Epidermal melanocyte (primary cell): ENCODE measurements around the gene RNASET2.

Experiments
- DNase-seq: peaks from one replicate; pipeline ENCODE4 v3.0.0; 2011; ENCODE audit warnings: low spot score; ENCODE audit not compliant: insufficient read length

RNASET2 gene, protein sequence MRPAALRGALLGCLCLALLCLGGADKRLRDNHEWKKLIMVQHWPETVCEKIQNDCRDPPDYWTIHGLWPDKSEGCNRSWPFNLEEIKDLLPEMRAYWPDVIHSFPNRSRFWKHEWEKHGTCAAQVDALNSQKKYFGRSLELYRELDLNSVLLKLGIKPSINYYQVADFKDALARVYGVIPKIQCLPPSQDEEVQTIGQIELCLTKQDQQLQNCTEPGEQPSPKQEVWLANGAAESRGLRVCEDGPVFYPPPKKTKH

DNA sequence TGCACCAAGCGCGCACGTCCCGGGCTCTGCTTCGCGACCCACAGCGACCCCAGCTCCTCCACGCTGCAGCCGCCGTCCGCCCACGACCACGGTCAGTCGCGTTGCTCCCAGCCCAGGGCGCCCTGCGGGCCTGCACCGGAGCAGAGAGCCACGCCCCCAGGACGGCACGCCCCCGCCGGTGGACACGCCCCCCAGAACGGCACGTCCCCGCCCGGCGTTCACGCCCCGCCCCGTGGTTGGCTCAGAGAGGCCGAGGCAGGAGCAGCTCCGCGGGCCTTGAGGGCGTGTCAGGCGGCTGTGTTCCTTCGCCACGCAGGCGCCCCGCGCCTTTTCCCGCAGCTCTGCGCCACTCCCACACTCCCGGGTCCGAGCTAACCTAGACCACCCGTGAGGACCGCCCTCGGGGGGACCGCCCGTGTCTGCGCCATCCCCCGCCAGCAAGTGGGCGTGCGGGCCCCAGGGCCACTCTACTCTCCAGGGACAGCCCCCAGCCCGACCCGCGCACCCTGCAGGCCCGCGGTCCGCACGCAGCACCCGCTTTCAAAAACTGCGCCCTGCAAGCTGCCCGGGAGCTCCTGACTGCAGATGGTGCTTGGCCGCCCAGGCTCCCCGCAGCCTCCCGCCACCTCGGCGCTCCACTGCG lies at the start of gene RNASET2:
RNASET2 (minus strand) TSS at position 107 of the 643 bp plus-strand sequence. CDS start 368 bp downstream, outside the sequence.
- peak; percentile 83 for DNase-seq

DNA sequence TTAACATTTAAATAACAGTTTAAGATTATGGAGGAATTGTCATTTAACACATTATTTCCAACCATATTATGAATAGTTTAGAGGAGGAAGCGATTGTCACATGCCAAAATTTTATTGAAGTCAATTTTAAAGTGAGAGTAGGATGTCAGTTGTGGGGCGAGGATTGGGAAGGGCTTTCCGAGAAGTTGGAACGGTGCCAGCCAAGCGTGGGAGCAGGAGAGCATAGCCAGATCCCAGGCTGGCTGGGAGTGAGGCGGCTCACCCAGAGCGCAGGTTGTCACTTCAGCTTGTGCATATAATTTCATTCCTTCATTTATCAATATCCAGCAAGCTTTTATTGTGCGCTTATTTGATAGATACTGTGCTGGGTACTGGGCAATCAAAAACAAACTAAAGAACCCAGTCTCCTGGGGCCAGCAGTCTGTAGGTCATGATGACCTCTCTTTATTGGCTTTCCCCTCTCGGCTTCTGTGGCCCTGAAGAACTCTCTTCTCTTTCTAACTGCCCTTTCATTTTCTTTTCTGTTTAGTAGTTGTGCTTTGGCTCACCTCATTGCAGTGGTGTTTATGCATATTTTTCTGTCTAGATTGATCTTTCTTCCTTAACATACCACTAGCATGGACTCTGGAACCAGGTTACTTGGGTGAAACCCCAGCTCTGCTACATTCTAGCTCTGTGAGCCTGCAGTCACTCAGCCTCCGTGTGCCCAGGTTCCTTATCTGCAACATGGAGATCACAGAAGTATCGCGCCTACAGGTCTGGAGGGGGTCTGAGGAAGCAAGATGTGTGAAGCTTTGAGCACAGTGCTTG lies 49.2 kb upstream of the RNASET2 start:
- DNase-seq: no peak

DNA sequence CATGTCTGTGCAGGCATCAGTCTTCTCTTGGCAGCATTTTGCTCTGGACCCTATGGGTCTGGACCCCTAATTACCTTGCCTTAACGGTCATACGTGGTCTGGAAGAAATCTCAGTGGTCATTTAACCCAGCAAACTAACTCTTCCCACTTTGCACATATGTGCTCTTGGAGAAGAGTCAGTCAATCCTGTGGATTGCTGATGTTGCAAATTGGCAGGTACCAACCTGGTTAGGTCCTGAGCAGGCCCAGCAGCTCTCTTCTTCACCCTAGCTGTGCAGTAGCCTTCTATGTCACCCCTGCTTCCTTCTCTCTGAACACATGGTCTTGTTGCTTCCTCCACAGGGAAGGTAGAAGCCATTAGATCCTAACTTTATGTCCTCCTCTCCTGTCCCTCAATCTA lies 44.4 kb upstream of the RNASET2 start:
- DNase-seq: no peak

DNA sequence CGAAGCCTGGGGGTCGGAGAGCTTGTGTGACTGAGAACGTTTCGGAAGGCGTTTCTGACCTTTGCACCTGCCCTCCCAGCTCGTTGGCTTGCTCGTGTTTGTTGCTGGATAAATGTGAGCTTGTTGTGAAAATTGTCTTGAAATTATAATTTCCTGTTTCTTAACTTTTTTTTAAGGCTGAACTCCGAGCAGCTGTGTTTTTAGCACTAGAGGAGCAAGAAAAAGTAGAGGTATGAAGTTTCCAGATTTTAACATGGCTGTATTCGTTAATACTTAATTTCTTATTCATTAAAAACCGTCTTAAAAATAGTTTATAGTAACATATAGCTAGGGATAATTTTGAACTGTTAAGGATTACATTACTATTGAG lies 43.5 kb upstream of the RNASET2 start:
- DNase-seq: no peak

DNA sequence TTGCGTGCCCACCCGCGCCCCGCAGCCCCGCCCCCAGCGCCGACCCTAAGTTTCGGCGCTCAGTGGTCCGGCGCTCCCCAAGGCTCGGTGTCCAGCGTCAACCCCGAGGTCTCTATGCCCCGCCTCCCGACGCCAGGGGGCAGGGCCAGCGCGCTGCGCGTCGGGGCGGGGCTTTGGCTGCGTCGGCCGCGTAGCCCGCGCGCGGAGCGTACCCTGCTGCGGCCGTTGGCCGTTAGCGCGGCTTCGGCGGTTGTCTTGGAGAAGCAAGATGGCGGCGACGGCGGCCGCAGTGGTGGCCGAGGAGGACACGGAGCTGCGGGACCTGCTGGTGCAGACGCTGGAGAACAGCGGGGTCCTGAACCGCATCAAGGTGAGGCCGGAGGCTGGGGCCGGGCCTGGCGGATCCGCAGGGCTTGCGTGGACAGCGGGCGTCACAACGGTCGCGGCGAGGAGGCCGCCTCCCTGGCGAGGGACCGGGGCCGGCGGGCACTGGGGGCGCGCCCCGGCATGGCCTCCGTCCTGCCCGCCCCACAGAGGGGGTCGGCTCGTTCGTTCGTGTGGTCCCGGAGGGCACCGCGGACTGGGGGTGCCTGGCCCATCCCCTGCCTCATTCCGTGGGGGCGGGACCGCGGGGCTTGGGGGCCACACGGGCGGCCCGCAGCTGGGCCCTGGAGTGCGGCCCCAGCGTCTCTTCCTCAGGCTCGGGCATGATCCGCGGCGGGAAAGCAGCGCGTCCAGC lies 43.0 kb upstream of the RNASET2 start, which contains the start of gene CEP43:
CEP43 (plus strand) TSS at position 253 of the 739 bp plus-strand sequence; CDS start at position 269, 16 bp downstream.
- peak; percentile 91 for DNase-seq

DNA sequence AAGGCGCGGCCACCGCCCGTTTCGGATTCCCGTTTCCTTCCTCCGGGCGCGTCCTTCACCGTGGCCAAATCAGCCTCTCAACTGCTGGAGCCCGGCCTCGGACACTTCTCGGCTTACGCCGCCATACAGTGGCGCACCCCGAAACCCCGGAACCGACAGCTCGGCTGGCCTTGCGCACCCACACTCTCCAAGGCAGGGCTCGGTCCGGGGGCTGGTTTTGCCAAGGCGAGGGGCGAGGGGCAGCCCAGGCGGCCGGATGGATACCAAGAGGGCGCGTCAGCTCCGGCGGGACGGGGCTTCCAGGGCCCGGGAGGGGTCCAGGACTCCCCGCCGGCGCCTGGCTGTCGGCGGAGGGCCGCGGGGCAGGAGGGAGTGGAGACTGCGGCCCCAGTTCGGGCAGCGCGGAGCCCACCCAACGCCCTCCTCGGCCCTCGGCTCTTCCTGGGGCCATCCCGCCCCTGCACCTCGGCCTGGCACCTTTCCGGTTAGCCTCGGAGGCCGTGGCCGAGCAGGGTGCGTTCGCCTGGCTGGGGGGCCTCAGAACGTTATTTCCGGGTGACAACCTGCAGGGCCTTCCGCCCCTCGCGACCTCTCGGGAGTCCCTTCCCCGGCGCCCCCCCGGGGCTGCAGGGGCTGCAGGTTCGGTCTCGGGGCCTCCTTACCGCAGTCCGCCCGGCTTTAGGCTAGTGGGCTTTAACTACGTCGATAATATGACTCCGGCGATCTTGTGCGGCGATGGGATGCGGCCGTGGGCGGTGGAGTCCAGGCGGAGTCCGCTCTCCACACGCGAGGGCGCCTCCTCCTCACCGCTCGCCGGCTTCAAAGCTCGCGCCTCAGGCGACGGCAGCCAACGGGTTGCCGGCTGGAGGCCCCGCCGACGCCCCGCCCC lies 42.1 kb upstream of the RNASET2 start:
- no peak for DNase-seq

DNA sequence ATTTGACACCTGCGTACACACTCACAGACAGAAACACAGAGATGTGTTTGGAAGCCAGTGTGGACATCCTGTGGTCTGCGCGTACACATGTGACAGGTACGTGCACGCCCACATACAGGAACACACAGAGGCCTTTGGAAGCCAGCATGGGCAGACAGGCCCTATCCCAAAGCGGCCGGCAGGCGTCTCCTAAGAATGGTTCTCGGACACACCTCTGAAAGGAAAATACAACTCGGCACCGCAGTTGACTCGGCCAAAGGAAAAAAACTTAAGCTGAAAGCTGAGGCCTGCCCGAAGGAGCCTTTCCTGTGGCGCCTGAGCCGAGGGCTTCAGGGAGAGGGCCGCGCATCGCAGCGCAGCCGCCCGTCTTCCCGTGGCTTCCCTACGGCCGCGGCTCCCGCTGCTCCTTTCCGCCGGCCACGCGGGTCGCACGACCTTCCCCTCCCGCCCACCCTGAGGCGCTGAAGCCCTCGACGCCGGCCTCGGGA lies 41.5 kb upstream of the RNASET2 start:
- DNase-seq: no peak

DNA sequence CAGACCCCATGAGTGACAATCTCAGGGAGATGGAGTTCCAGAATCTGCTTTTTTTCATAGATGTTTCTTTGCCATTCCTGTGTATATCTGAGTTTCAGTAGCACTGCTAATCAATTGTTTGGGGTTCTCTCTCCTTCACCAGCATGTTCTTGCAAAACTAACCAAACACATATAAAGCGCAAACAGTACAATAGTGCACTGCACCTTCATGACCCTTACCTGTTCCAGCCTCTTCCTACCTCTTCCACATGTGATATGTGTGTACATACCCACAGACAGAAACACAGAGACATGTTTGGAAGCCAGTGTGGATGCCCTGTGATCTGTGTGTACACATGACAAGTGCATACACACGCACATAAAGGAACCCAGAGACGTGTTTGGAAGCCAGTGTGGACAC lies 41.0 kb upstream of the RNASET2 start:
- DNase-seq: no peak

DNA sequence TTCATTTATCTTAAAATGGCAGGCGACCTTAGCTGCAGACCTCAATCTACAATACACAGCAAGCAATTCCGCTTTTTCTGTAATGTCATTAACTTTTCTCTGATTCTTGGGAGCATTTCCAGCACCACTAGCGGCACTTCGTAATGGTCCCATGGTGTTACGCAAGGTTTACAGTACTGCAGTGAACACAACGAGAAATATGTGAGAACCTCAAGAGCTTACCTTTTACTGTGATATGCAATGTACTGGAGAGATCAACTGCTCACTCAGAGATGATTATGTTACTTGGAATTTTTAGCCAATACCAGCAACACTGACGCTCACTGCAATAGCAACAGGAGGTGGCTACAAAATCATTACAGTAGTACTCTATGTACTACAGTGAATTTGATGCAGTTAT lies 40.1 kb upstream of the RNASET2 start:
- DNase-seq: no peak

DNA sequence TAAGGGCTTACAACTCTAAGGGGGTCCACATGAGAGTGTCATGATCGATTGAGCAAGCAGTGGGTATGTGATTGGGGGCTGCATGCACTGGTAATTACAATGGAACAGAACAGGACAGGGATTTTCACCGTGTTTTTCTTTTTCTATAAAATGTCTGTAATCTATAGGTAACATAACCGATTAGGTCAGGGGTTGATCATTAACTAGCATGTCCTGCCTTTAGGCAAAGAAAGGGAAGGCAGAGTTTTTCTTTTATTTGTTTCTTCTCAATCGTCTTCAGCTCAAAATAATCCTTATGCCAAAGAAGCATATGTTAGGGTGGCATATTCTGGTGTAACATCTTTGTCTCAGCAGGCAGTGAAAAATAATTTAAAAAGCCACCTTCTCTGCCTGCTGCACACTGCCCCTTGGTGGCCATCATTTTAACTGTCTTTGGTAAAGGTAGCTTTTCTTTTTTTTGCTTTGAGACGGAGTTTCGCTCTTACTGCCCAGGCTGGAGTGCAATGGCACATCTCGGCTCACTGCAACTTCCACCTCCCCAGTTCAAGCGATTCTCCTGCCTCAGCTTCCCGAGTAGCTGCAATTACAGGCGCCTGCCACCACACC lies 33.2 kb upstream of the RNASET2 start:
- no peak for DNase-seq

DNA sequence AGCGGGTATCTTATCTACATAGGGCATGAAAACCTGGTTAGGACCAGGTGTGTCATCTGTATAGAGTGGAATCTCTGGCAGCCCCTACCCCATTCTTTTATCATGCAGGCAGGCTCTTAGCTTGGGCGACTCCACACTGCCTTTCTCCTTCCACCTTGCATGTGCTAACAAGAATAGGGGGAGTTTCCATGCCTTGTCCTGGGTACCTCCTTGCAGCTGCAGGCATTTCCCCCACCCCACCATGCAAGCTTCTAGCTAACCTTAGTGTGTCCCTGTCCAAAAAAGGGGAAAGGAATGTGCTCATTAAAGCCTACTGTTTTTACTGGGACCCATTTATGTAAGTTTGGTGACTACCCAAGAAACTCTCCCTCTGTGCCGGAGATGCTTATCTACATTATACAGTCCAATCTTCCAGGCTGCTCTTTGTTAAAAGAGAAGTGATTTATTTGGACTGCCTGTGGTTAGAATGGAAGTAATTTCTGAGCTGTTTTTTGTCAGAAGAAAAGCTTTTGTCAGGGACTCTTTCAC lies 32.4 kb upstream of the RNASET2 start:
- no peak for DNase-seq

DNA sequence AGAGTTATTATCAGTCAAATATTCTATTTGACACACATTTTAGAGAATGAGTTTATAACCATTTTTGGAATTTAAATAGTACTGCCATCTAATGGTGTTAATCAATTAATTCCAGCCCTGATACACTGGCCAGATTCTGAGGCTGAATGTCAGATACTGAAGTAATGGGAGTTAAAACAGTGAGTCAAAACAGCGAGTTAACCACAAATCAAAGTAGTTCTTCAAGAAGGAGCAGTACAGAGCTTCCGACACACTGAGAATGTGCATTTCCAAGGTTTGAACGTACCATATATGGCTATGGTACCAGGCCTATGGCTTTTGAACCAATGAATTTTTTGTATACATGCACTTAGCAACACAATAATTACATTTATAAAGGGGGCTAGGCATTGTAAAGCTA lies 31.6 kb upstream of the RNASET2 start:
- DNase-seq: no peak

DNA sequence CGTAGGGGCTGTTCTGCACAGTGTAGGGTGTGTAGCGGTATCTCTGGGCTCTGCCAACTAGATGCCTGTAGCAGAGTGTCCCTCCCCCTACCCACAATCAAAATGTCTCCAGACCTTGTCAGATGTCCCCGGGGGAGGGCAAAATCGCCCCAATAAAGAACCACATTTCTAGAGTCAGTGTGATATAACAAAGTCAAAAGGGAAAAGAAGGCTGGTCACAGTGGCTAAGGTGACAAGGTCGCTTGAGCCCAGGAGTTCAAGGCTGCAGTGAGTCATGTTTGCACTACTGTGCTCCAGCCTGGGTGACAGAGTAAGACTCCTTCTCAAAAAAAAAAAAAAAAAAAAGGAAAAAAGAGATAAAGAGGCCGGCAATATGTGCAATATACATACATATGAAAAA lies 31.1 kb upstream of the RNASET2 start:
- no peak for DNase-seq

DNA sequence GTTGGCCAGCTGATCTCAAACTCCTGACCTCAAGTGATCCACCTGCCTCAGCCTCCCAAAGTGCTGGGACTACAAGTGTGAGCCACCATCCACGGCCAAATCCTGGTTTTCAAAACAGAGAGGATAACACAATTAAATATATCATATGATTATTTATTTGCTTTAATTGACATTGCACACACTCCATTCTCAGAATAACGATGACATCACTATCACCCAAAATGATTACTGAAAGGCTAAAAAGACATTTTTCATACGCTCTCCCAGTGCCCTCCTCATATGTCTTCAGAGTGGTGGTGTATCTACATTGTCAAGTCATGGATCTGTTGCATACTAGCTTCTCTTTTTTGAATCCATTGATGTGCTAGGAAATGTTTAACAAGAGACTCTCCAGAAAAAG lies 24.4 kb upstream of the RNASET2 start:
- DNase-seq: no peak

DNA sequence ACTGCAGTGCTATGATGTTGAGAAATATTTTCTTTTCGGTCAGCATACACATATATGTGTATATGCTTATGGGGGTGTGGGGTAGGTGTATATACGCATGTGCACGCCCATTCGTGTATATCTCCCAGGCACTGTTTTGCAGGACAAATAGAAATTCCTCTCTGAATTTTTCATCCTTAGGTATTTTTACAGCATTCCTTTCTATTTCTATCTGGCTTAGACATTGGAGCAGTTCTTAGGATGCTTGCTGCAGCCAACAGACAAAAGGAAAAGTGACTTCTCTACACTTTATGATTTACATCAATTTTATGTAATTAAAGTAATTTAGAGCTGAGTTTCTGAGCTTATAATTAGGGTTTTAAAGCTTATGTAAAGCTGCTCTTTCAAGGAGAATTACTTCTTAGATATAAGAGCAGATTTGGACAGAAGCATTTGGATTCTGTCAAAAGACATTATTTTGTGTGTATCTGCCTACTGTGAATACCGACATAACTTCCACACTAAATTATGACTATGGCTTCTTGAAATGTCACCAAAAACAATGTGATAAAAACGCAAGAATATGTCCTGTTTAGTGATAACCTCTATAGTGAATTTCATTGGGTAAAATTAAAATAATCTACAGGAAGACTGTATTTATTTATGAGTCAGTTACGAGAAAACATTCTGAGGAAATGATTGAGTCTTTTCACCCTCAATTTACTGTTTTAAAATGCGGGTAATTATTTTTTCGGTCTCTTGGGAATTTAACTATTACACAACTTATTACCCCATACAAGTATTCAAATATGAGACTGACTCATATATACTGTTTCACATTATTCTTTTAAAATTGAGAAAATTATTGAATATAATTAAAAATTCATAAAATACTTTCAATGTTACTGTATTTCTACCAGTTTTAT lies 21.5 kb upstream of the RNASET2 start:
- no peak for DNase-seq

DNA sequence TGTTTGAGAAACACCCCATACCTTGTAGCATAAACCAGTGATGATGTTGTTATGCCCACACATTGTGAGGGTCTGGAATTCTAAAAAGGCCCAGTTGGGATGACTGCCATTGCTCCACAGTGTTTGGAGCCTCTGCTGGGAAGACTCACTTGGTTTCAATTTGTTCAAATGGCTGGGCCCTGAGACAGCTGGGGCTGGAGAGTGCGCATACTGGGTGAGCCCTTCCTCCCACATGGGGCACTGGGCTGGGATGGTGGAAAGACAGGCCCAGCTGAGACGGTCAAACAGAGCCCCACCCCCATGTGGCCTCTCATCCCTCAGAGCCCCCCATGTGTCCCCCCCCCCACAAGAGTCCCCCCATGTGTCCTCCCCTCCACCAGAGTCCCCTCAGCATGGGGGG lies 20.3 kb upstream of the RNASET2 start:
- no peak for DNase-seq

DNA sequence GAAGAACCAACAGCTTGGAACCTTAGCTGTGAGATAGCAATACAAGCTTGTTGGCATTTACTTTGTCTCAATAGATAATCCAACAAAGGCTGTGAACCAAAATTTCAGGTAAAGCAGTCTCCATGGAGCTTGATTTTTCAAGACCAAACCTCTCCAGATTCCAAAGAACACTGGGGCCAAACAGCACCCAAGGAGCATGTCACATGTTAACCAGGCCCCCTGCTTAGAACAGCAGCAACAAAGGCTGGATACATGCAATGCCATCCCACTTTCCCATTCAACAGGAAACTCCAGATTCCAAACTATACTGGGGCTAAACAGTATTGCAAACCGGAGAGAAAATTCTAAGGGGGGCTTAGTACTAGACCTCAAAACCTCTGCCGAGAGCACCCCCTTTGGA lies 15.8 kb upstream of the RNASET2 start:
- DNase-seq: no peak

DNA sequence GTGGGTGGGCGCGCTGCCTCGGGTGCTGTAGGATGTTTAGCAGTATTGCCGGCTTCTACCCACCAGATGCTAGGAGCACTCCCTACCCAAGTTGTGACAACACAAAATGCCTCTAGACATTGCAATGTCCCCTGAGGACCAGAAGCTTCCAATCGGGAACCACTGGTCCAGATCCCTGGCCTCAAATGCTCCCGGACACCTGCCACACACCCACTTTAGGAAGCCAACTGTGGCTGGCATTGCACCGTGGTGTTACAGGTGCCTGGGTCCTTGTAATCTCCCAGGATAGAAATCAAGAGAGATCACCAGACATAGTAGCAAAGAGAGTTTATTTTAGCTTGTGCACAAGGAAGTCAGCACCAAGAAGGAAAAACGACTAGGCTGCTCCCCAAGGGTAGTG lies 14.9 kb upstream of the RNASET2 start:
- no peak for DNase-seq

DNA sequence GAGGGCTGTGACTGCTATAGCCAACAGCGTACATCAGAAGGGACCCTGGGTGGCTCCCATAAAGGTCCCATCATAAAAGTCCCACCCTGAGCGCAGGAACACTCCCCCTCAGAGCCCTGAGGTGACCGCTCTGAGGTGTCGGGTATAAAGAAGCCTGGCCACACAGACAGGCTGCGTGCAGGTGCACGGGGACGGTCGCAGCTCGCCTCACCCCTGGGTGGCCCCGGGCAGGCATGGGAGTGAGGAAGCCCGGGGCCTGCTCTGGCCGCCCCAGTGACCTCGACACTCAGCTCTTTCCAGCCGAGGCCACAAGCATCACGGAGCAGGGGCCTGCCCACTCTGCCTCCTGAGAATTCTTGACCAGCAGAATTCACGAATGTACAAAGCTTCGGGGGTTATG lies 14.4 kb upstream of the RNASET2 start:
- no peak for DNase-seq
